G401.6 (cell line): ENCODE results near the gene HNF1A.

Experiments
- FAIRE-seq: peaks from 2 replicates; lab custom pipeline; 2012; peaks lifted over from hg19 to GRCh38; lab: Jason Lieb, UNC

Gene HNF1A

DNA sequence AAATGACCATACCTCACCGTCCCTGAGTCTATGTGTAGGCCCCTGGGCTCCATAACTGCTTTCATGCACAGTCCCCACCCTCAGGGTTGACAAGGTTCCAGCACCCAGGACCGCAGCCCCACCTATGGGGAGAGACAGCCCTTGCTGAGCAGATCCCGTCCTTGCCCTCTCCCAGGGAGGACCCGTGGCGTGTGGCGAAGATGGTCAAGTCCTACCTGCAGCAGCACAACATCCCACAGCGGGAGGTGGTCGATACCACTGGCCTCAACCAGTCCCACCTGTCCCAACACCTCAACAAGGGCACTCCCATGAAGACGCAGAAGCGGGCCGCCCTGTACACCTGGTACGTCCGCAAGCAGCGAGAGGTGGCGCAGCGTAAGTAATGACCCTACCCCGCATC lies 10.3 kb downstream of the HNF1A start:
- FAIRE-seq: no peak

DNA sequence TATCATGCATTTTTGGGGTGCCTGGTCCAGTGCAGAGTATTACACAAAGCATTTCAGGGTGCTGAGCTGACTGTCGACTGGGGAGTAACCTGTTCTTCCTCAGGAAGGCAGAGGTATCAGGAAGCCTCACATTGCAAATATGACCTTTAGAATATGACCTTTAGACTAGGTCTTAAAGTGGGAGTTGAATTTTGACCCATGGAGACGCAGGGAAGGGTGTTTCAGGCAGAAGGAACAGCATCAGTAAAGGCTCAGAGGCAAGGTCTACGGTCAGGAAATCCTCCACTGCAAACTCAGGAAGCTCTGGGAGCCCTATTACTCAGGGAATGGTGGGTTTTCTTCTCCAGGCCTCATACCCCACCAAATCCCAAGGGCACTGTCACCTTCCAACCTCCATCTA lies 11.3 kb downstream of the HNF1A start:
- FAIRE-seq: no peak

DNA sequence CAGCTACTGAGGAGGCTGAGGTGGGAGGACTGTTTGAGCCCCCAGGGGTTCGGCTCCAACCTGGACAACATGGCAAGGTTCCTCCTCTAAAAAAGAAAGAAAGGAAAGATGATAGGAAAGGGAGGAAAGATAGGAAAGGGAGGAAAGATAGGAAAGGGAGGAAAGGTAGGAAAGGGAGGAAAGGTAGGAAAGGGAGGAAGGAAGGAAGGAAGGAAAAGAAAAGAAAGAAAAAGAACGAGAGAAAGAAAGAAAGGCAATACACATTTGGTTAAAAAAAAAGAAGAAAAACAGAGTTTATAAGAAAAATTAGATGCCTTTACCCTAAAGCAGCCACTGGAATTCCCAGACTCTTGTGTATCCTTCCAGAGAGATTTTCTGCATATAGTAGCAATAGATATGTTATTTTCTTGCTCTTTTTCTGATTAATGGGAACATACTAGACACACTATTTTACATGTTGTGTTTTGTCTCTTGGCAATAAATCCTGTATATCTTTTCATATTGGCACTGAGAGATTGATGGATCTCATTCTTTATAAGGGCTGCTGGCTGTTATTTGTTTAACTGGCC lies 12.2 kb downstream of the HNF1A start:
- no peak for FAIRE-seq

DNA sequence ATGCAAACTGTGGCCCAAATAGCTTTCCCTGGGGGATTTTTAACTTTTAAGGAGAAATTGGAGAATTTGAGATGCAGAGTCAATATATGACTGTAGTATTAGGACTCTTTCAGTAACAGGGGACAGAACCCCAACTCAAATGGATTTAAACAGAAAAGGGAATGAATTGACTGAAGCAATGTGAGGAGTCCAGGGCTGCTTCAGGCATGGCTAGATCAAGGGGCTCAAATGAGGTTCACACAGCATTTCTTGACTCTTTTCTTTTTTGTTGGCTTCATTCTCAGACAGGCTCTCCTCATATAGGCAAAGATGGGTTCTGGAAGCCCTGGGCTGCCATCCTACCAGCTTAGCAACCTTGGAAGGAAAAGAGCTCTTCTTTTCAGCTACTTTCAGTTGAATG lies 13.6 kb downstream of the HNF1A start:
- FAIRE-seq: no peak

DNA sequence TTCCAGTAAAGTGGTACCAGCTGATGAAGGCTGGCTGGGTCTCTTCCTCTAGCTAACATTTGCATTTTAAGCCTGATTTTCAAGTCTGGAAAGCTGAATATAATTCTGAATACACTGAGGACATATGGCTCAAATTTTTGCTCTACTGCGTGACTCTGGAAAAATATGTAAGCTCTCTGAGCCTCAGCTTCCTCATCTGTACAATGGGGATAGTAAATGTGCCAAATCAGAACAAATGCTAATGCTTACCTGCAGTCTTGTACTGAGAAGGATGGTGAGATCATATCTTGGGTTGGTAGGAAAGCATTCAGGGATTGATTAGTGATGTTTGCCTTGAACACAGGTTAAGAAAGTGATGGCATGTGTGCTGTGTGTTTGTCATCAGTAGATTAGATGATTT lies 14.6 kb downstream of the HNF1A start:
- FAIRE-seq: no peak

DNA sequence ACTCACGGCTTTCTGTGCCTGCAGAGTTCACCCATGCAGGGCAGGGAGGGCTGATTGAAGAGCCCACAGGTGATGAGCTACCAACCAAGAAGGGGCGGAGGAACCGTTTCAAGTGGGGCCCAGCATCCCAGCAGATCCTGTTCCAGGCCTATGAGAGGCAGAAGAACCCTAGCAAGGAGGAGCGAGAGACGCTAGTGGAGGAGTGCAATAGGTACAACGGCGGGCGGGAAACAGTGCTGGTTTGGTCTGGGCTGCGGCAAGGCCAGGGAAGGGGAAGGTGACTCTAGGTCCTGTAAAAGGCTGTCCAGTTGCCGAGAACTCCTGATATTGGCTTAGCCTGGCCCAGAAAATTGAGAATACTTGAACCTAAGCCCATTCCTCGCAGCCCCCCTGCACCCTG lies 15.2 kb downstream of the HNF1A start:
- no peak for FAIRE-seq

DNA sequence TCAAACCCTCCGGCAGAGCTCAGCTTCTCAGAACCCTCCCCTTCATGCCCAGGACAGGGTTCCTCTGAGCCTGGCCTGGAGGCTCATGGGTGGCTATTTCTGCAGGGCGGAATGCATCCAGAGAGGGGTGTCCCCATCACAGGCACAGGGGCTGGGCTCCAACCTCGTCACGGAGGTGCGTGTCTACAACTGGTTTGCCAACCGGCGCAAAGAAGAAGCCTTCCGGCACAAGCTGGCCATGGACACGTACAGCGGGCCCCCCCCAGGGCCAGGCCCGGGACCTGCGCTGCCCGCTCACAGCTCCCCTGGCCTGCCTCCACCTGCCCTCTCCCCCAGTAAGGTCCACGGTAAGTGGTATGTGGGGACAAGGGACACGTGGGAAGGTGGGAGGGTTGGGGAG lies 15.7 kb downstream of the HNF1A start:
- FAIRE-seq: no peak

DNA sequence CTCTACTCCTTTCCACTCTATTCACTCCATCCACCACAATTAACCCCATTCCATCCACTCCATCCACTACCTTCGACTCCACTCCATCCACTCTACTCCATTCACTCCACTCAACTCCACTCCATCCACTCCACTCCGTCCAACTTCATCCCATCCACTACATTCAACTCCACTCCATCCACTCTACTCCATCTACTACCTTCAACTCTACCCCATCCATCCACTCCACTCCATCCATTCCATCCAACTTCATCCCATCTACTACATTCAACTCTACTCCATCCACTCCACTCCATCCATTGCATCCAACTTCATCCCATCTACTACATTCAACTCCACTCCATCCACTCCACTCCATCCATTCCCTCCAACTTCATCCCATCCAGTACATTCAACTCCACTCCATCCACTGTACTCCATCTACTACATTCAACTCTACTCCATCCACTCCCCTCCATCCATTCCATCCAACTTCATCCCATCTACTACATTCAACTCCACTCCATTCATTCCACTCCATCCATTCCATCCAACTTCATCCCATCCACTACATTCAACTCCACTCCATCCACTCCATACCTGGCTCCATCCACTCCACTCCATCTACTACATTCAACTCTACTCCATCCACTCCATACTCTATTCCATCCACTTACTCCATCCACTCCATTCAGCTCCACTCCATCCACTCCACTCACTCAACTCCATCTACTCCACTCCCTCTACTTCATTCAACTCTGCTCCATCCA lies 16.4 kb downstream of the HNF1A start:
- FAIRE-seq: no peak

DNA sequence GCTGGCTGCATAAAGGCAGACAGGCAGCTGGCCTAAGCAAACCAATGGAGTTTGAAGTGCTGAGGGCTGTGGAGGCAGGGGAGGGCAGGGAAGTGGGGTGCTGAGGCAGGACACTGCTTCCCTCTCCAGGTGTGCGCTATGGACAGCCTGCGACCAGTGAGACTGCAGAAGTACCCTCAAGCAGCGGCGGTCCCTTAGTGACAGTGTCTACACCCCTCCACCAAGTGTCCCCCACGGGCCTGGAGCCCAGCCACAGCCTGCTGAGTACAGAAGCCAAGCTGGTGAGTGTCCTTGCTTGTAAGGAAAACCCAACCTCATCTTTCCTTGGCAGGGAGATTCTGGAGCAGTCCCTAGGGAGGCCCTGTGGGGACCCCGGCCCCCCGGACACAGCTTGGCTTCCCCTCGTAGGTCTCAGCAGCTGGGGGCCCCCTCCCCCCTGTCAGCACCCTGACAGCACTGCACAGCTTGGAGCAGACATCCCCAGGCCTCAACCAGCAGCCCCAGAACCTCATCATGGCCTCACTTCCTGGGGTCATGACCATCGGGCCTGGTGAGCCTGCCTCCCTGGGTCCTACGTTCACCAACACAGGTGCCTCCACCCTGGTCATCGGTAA lies 17.9 kb downstream of the HNF1A start:
- no peak for FAIRE-seq

DNA sequence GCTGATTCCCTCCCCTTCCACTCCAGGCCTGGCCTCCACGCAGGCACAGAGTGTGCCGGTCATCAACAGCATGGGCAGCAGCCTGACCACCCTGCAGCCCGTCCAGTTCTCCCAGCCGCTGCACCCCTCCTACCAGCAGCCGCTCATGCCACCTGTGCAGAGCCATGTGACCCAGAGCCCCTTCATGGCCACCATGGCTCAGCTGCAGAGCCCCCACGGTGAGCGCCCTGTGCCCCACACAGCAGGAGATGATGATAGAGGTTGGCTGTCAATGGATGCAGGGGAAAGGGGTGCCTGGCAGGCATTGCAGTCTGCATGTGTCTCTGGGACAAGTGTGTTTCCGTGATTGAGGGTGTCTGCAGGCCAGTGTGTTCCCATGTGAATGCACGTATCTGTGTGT lies 19.1 kb downstream of the HNF1A start:
- FAIRE-seq: no peak

DNA sequence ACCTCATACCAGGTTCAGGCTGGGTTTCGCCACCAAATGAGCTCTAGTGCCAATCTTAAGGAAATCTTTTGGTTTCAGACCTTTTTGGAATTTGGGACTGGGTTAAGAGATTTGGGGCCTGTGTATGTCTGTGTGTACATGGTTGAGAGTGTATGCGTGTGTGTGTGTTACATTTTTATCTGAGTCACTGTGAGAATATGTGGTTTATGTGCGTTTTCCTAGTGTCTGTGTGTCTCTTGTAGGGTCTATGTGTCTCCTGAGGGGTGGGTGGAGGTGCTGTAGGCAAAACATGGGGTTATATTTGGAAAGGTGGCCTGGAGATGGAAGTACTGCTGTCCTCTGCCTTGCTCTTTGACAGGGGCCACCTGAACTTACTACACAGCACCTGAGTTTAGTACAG lies 20.1 kb downstream of the HNF1A start:
- FAIRE-seq: no peak

DNA sequence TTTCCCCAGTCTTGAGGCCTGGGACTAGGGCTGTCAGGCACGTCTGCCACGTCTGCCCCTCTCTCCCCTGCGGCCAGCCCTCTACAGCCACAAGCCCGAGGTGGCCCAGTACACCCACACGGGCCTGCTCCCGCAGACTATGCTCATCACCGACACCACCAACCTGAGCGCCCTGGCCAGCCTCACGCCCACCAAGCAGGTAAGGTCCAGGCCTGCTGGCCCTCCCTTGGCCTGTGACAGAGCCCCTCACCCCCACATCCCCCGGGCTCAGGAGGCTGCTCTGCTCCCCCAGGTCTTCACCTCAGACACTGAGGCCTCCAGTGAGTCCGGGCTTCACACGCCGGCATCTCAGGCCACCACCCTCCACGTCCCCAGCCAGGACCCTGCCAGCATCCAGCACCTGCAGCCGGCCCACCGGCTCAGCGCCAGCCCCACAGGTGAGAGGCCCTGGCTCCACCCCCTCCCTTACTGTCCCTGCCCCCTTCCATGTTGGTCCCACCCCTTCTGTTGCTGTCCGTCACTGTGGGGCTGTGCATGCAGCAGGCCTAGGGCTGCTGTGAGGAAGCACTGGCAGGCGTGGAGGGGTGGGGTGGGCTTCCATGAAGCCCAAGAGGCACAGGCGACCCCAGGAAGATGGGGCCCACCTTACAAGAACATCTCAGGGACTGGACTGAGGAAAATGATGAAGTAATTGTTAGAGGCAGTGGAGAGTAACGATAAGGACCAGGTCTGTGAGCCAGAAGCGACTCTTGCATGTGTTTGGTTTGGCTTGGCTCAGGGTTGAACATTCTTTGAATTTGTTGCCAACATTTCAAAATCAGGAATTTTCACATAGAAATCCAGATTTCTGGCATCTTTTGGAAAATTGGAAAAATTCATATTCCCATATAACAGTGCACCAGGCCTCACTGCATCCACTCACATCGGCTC lies 21.1 kb downstream of the HNF1A start:
- no peak for FAIRE-seq

DNA sequence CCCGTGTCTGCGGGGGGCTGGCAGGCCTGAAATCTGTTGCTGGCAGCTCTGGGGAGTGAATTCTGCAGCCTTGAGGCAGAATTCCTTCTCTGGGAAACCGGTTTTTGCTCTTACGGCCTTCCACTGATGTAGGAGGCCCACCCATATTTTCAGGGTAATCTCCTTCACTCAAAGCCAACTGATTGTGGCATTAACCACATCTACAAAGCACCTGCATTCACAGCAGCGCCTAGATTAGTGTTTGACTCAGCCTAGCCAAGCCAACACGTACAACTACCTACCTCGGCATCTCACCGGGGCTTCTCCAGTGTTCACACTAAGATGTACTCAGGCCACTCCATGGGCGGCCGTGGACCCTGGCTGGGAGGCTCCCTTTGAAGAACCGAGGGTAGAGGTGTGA lies 22.2 kb downstream of the HNF1A start:
- FAIRE-seq: no peak

DNA sequence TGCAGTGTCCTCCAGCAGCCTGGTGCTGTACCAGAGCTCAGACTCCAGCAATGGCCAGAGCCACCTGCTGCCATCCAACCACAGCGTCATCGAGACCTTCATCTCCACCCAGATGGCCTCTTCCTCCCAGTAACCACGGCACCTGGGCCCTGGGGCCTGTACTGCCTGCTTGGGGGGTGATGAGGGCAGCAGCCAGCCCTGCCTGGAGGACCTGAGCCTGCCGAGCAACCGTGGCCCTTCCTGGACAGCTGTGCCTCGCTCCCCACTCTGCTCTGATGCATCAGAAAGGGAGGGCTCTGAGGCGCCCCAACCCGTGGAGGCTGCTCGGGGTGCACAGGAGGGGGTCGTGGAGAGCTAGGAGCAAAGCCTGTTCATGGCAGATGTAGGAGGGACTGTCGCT lies 22.7 kb downstream of the HNF1A start:
- FAIRE-seq: no peak

DNA sequence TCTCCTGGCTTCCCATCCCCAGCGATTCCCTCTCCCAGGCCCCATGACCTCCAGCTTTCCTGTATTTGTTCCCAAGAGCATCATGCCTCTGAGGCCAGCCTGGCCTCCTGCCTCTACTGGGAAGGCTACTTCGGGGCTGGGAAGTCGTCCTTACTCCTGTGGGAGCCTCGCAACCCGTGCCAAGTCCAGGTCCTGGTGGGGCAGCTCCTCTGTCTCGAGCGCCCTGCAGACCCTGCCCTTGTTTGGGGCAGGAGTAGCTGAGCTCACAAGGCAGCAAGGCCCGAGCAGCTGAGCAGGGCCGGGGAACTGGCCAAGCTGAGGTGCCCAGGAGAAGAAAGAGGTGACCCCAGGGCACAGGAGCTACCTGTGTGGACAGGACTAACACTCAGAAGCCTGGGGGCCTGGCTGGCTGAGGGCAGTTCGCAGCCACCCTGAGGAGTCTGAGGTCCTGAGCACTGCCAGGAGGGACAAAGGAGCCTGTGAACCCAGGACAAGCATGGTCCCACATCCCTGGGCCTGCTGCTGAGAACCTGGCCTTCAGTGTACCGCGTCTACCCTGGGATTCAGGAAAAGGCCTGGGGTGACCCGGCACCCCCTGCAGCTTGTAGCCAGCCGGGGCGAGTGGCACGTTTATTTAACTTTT lies 23.6 kb downstream of the HNF1A start:
- no peak for FAIRE-seq

DNA sequence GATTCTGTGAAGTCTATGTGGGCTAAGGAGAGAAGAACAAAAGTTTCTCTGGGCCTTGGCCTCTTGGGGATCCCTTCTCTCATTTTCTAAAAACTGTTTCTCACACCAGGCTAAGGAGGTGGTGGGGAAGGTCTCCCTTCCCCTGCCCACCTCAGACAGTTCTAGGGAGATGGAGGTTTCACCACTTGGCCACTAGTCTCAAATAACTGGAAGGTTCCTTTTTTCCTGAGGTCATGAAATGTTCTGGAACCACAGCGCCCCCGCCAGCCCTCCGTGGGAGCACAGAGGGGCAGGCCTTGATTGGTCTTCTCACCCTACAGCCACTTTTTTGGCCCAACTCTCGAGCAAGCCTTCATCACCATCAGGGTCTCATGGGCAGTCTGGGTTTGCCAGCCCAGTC lies 25.3 kb downstream of the HNF1A start:
- FAIRE-seq: no peak

DNA sequence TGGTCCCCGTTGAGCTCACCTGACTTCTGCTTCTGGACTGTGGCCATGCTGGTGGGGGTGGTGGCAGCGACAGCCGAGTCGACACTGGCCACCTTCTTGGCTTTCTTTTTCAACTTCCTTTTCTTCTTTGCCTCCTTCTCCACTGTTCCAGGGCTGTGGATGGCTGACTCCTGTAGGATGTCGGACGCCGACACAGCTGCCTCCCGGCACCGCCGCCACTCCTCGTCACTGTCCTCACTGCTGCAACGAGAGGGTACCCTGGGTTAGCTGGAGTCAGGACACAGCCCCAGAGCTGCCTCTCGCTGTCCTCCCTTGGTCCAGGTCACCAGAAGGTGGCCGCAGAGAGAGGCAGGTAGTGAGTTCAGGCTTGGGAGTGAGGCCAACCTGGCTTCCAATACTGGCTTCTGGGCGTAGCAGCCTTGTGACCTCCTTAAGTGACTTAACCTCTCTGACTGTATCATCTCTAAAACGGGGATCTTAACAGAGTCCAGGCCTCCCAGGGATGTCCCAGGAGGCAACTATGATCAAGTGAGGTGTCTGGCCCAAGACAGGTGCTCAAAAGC lies 26.0 kb downstream of the HNF1A start:
- no peak for FAIRE-seq

DNA sequence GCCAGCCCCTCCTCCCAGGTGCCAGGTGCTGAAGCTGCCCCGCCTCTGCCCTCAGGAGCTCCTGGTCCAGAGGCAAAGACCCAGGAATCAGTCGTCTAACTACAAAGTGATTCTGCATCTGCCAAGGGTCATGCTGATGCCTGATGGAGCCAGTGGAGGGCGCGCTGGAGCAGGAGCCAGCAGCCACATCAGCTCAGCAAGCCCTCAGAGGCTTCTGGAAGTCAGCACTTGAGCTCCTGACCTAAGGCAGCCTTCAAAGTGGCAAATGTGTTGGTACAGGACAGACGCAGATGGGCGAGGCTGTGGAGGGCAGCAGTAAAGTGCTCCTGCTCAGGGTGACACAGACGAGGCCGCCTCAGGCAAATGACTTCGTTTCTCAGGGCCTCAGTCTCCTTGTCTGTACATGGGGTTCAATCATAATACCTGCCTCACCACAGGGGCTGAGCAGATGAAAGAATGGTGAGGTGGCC lies 27.0 kb downstream of the HNF1A start:
- FAIRE-seq: no peak

DNA sequence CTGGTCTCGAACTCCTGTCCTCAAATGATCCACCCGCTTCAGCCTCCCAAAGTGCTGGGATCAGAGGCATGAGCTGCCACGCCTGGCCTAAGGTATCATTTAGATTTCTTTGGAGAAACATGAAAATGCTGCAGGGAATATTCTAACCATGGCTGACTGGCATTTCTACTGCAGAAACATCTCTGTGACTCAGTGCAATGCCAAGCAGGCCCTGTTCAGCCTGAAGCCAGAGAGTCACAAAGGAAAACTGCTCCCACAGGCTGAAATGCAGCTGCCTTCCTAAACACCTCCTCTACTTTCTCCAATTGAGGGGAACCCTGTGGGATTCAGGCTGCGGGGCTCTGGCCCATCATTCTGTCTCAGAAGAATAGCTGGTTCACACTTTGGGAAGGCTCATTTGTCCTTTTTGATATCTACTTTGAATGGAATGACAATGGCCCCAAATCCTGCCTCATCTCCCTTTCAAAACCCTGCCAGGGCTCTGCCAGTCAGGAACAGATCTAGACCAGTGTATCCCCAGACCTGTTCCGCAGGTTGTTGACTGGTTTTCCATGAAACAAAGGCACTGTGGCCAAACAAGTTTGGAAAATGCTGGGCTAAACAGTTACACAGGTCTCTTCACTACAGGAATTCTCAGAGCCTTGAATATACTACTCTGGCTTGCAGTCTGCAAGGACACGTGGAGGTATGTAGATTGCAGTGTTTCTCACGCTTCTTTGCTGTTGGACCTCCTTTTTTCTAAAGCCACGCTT lies 30.2 kb downstream of the HNF1A start:
- no peak for FAIRE-seq

DNA sequence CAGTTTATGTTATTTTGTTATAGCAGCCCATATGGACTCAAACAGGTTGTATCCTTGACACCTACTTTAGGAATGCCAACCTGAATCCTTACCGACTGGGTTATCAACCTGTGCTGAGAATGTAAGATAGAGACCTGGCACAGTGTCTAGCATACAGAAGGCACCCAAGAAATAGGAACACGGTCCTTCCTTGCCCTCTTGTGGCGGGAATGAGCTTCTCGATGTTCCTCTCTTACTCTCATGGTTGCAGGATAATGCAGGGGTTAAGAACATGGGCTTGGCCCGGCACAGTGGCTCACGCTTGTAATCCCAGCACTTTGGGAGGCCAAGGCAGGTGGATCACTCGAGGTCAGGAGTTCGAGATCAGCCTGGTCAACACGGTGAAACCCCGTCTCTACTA lies 31.4 kb downstream of the HNF1A start:
- FAIRE-seq: no peak

DNA sequence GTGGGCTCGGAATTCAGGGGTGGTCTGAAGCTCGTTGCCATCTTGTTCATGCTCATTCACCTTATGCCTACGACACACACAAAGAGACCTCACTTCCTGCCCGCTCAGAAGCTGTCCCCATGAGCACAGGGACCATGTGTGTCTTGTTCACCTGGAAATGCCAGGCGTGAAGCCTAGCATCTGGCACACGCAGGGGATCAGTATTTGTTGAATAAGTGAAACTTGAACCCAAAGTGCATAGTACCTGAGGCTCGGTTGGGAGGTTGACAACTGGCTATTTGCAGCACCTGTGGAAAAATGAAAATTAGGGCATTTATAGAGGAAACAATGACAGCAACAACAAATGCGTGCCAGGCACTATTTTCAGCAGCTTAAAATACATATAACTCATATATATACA lies 32.5 kb downstream of the HNF1A start:
- no peak for FAIRE-seq
